Endothelial cell of umbilical vein (primary cell): ENCODE data around the gene COX7A2. TPM values are rescaled to one million over a fixed set of nuclear protein-coding genes. Genes with fewer than 3 reads are reported as not detected.

Experiments used
- BruUV-seq: library from RNA; stranded (reverse); fragments of 400-500 nt; replicated peaks from 2 replicates; lab custom pipeline; 2021; lab: Mats Ljungman, UMichigan
- CTCF ChIA-PET: fragments of 300-600, 350-600 bp; sonication (Branson Sonifier 250); formaldehyde crosslinking; loops from one replicate; lab custom pipeline; 2021; ENCODE audit warnings: antibody characterized with exemption, inconsistent platforms; lab: Charles Lee
- POLR2A ChIA-PET: fragments of 300-600, 350-600 bp; sonication (Branson Sonifier 250); formaldehyde crosslinking; loops from one replicate; lab custom pipeline; 2021; ENCODE audit warnings: antibody characterized with exemption, inconsistent platforms; lab: Charles Lee
- DNase-seq: peaks from one replicate; pipeline ENCODE4 v3.0.0-alpha.2; 2011; ENCODE audit warnings: low read depth, low spot score
- FAIRE-seq: peaks from 2 replicates; lab custom pipeline; 2011; peaks lifted over from hg19 to GRCh38; lab: Jason Lieb, UNC
- H2AFZ ChIP-seq: 2 replicates; pipeline ENCODE4 v1.6.0; 2012; ENCODE audit warnings: low read depth, low read length, control low read depth, inconsistent platforms
- H3K27ac ChIP-seq: 2 replicates; pipeline ENCODE4 v1.5.1; 2011; ENCODE audit warnings: low read depth, mild to moderate bottlenecking, control low read depth, low read length, moderate library complexity; ENCODE audit not compliant: insufficient read depth
- H3K27me3 ChIP-seq, 2 experiments: 2 replicates each; pipeline versions ENCODE4 v1.6.0 to v1.6.1; 2011; ENCODE audit warnings: low read length in 2 of 2, mixed read lengths in 1 of 2; ENCODE audit not compliant: control insufficient read depth in 2 of 2, insufficient read depth in 2 of 2
- H3K36me3 ChIP-seq, 2 experiments: 2 replicates in 1 of 2; 3 replicates in 1 of 2; pipeline ENCODE4 v1.5.1; 2011; ENCODE audit warnings: low read length in 2 of 2, mild to moderate bottlenecking in 1 of 2, moderate library complexity in 1 of 2; ENCODE audit not compliant: control insufficient read depth in 2 of 2, insufficient read depth in 2 of 2; ENCODE audit errors: extremely low read depth in 1 of 2
- H3K4me1 ChIP-seq: 3 replicates; pipeline ENCODE4 v1.5.1; 2011; ENCODE audit warnings: mild to moderate bottlenecking, low read length; ENCODE audit not compliant: control insufficient read depth, insufficient read depth; ENCODE audit errors: extremely low read depth
- H3K4me2 ChIP-seq: 2 replicates; pipeline ENCODE4 v1.6.1; 2011; ENCODE audit warnings: low read length, control low read depth, mixed read lengths; ENCODE audit not compliant: insufficient read depth
- H3K4me3 ChIP-seq, 3 experiments: fragments of 200-600 bp in 1 of 3; sonication (generic), shearing (Covaris generic) in 1 of 3; replicated peaks in 1 of 3; 2 replicates each; pipeline ENCODE4 v1.5.1; 2011 to 2016; ENCODE audit warnings: control low read depth in 3 of 3, low read length in 3 of 3, mild to moderate bottlenecking in 2 of 3, inconsistent platforms in 1 of 3, low read depth in 1 of 3, moderate library complexity in 1 of 3; ENCODE audit not compliant: insufficient read depth in 1 of 3
- H3K79me2 ChIP-seq: 2 replicates; pipeline ENCODE4 v1.6.0; 2012; ENCODE audit warnings: low read length, inconsistent platforms; ENCODE audit not compliant: control insufficient read depth, insufficient read depth
- H3K9ac ChIP-seq: replicated peaks from 2 replicates; pipeline ENCODE3; 2011; ENCODE audit warnings: low read length, control low read depth; ENCODE audit not compliant: insufficient read depth; ENCODE audit errors: extremely low read depth
- H3K9me1 ChIP-seq: replicated peaks from 3 replicates; pipeline ENCODE4 v1.6.0; 2011; ENCODE audit warnings: mild to moderate bottlenecking, low read length; ENCODE audit not compliant: control insufficient read depth, insufficient read depth; ENCODE audit errors: extremely low read depth
- H3K9me3 ChIP-seq: replicated peaks from 2 replicates; pipeline ENCODE4 v1.5.1; 2012; ENCODE audit warnings: low read length, inconsistent platforms; ENCODE audit not compliant: control insufficient read depth, insufficient read depth
- H4K20me1 ChIP-seq: replicated peaks from 2 replicates; pipeline ENCODE3; 2011; ENCODE audit warnings: mild to moderate bottlenecking, low read length; ENCODE audit not compliant: control insufficient read depth, insufficient read depth; ENCODE audit errors: extremely low read depth
- EZH2 ChIP-seq: IDR thresholded peaks from 2 replicates; pipeline ENCODE4 v1.6.1; 2012; ENCODE audit warnings: borderline replicate concordance, low read depth, mild to moderate bottlenecking, moderate library complexity, low read length, inconsistent platforms; ENCODE audit not compliant: severe bottlenecking
- FOS ChIP-seq: IDR thresholded peaks from 2 replicates; pipeline ENCODE4 v1.6.1; 2011; ENCODE audit warnings: mild to moderate bottlenecking, low read length, moderate library complexity, borderline replicate concordance; ENCODE audit not compliant: insufficient read depth
- JUN ChIP-seq: IDR thresholded peaks from 2 replicates; pipeline ENCODE4 v1.6.1; 2011; ENCODE audit warnings: borderline replicate concordance, low read depth; ENCODE audit not compliant: insufficient read length, insufficient read depth
- MAX ChIP-seq: IDR thresholded peaks from 2 replicates; pipeline ENCODE4 v1.6.1; 2011; ENCODE audit not compliant: insufficient read depth, insufficient read length
- POLR2A ChIP-seq: IDR thresholded peaks from 2 replicates; pipeline ENCODE4 v1.6.1; 2012; ENCODE audit warnings: low read depth, mild to moderate bottlenecking, control low read depth, low read length
- POLR2AphosphoS5 ChIP-seq: IDR thresholded peaks from 2 replicates; pipeline ENCODE4 v1.6.1; 2012; ENCODE audit warnings: low read depth, mild to moderate bottlenecking, control low read depth, low read length, moderate library complexity; ENCODE audit not compliant: insufficient read depth
- dilution Hi-C: fragments of 300-500 bp; cut with MboI; formaldehyde crosslinking; loops from one replicate; pipeline ENCODE4 v1.15.0; 2019; ENCODE audit warnings: low sequenced_read_pairs; ENCODE audit not compliant: extremely low pct_ligation_motif_present
- intact Hi-C: fragments of 100-400 bp; cut with micrococcal nuclease; formaldehyde crosslinking; loops from one replicate; pipeline ENCODE4 v1.10.0; 2022
- polyA plus RNA-seq, 4 experiments: library from polyadenylated mRNA; depleted of rRNA in 3 of 4; stranded (reverse) in 3 of 4; unstranded in 1 of 4; fragments of >200 nt; gene quantifications; 2 replicates each; pipeline versions ENCODE4 v1.2.1 to v1.2.3, GENCODE V29; 2011 to 2012; ENCODE audit warnings: missing spikeins in 1 of 4
- total RNA-seq: library from RNA; stranded (reverse); gene quantifications from 2 replicates; pipeline ENCODE4 v1.2.3, GENCODE V29; 2021

COX7A2 gene
- total and polyA plus RNA-seq, 2 donors (not counting 3 experiments of a cell fraction or from before 2014, with no cell fraction given): 254 to 426 TPM

- TF ChIP-seq FOS (no peak), MAX (no peak), POLR2AphosphoS5 (no peak)
- Histone ChIP-seq H3K9me3 (no peaks in the 10 kb centered on the region), H3K9ac (no peak overlapping the region), H3K27me3 (no peaks in the 10 kb centered on the region), H3K36me3 (no peaks in the 10 kb centered on the region), H3K27ac (no peak overlapping the region), H3K9me1 (no peaks in the 10 kb centered on the region), H4K20me1 (no peaks in the 10 kb centered on the region), H3K79me2 (peaks cover 27% of the 10 kb centered on the region), H3K4me2 (no peak overlapping the region), H3K4me3 (no peak overlapping the region), H3K4me1 (peaks cover 17% of the 10 kb centered on the region), H2AFZ (no peak overlapping the region)
- FAIRE-seq (no peak), DNase-seq (no peak)
- intact Hi-C loops (no loop called here), dilution Hi-C loops (no loop called here)
- BruUV-seq: no TSS peak
- CTCF ChIA-PET: no interaction called here
- POLR2A ChIA-PET: no interaction called here
These were observed 43.4 kb upstream of the COX7A2 start for GRCh38 chr6:75286955-75287354.

- intact Hi-C loops (loop anchor here (1.0 to 2.0 kb wide), 2 partner anchors 12 to 42 kb away; partner anchors contain the start of gene COX7A2), dilution Hi-C loops (no loop called here)
- peak overlapping the region; percentile 79 for H2AFZ ChIP-seq
- DNase-seq (no peak), FAIRE-seq (no peak)
- H4K20me1 ChIP-seq: no peaks in the 10 kb centered on the region
- BruUV-seq: TSS peak; percentile 79
- POLR2A ChIA-PET: interaction anchor here (0.8 to 1.5 kb wide), 4 partner anchors 9 to 316 kb away, joined by 3 to 6 read pairs (median 4); partner anchors contain the start of genes COX7A2 and SENP6
- peak overlapping the region; percentile 71 for H3K9ac ChIP-seq
- TF ChIP-seq MAX (no peak), JUN (no peak), EZH2 (no peak), POLR2A (no peak), FOS (no peak)
- H3K79me2 ChIP-seq: peaks cover 44% of the 10 kb centered on the region
- no peaks in the 10 kb centered on the region for H3K36me3 ChIP-seq
- CTCF ChIA-PET: interaction anchor here (1.2 to 9.8 kb wide), 7 partner anchors 9 to 239 kb away, joined by 3 to 95 read pairs (median 3); no protein-coding TSS in a partner anchor
- H3K9me3 ChIP-seq: no peaks in the 10 kb centered on the region
- peaks cover 22% of the 10 kb centered on the region for H3K4me1 ChIP-seq
- no peaks in the 10 kb centered on the region for H3K27me3 ChIP-seq
- peak overlapping the region; percentile 94 for H3K4me2 ChIP-seq
- no peaks in the 10 kb centered on the region for H3K9me1 ChIP-seq
- peak overlapping the region; percentile 75 to 94 (median 91) for H3K4me3 ChIP-seq
- H3K27ac ChIP-seq: peak overlapping the region; percentile 66
These were observed 41.7 kb upstream of the COX7A2 start for GRCh38 chr6:75285283-75285639.
